ENCODE data around the gene AQP9. TPM values are rescaled to one million over a fixed set of nuclear protein-coding genes. Genes with fewer than 3 reads are reported as not detected.
A peak's percentile ranks its signal among the peaks of the same experiment; 100 is the strongest.

The AQP9 gene
- total RNA-seq, 1 donor from 2014 or later = not detected

GRCh38 chr15:58227706-58228543, 89.7 kb downstream of the AQP9 start:
- Histone ChIP-seq H3K27me3 (ENCODE audit: insufficient read depth, low read length) (no peaks in the 10 kb centered on the region), H3K79me2 (ENCODE audit: insufficient read depth, low read length) (no peaks in the 10 kb centered on the region), H3K9ac (ENCODE audit: low read length) (peak overlapping the region; percentile 34), H3K27ac (ENCODE audit: low read depth, low read length) (peak overlapping the region; percentile 23), H4K20me1 (ENCODE audit: insufficient read depth, low read length) (no peaks in the 10 kb centered on the region), H3K9me3 (ENCODE audit: insufficient read depth, low read depth, low read length) (no peaks in the 10 kb centered on the region), H3K4me1 (ENCODE audit: insufficient read depth, low read length) (peaks cover 19% of the 10 kb centered on the region), H3K4me3 (ENCODE audit: insufficient read depth, low read depth, low read length) (peak overlapping the region; percentile 23), H3K4me2 (ENCODE audit: low read length) (peak overlapping the region; percentile 60), H2AFZ (ENCODE audit: low read depth, low read length) (no peak overlapping the region), H3K36me3 (ENCODE audit: insufficient read depth, low read length) (no peaks in the 10 kb centered on the region)
- peak; percentile 44 for DNase-seq (ENCODE audit: low read depth)
- no peak overlapping the region for H3K4me3 Mint-ChIP-seq (ENCODE audit: unreplicated experiment)
- H3K9me3 Mint-ChIP-seq (ENCODE audit: unreplicated experiment) = no peaks in the 10 kb centered on the region
- no peaks in the 10 kb centered on the region for H3K27me3 Mint-ChIP-seq (ENCODE audit: low read depth, unreplicated experiment)
- H3K27ac Mint-ChIP-seq (ENCODE audit: unreplicated experiment) = peak overlapping the region; percentile 75
- TF ChIP-seq CTCF (IDR thresholded peaks at IDR 0.05; ENCODE audit: insufficient read depth, low read depth, low read length) = peak; percentile 92
- no peak for TF ChIP-seq EZH2 (IDR thresholded peaks at IDR 0.05; ENCODE audit: insufficient read depth, low read length)
- peaks cover 15% of the 10 kb centered on the region for H3K4me1 Mint-ChIP-seq (ENCODE audit: low read depth, unreplicated experiment)
- peak; percentile 93 for FAIRE-seq
- H3K36me3 Mint-ChIP-seq (ENCODE audit: low read depth, unreplicated experiment) = no peaks in the 10 kb centered on the region

GRCh38 chr15:58228718-58229117, 90.5 kb downstream of the AQP9 start:
- H3K4me2 ChIP-seq (ENCODE audit: low read length) = peak overlapping the region; percentile 60
- no peaks in the 10 kb centered on the region for H3K36me3 ChIP-seq (ENCODE audit: insufficient read depth, low read length)
- DNase-seq (ENCODE audit: low read depth) (peak; percentile 72), FAIRE-seq (peak; percentile 97)
- Mint-ChIP-seq H3K27ac (ENCODE audit: unreplicated experiment) (peak overlapping the region; percentile 75), H3K9me3 (ENCODE audit: unreplicated experiment) (no peaks in the 10 kb centered on the region), H3K36me3 (ENCODE audit: low read depth, unreplicated experiment) (no peaks in the 10 kb centered on the region), H3K4me1 (ENCODE audit: low read depth, unreplicated experiment) (peaks cover 15% of the 10 kb centered on the region), H3K4me3 (ENCODE audit: unreplicated experiment) (peak overlapping the region; percentile 58), H3K27me3 (ENCODE audit: low read depth, unreplicated experiment) (no peaks in the 10 kb centered on the region)
- H3K27me3 ChIP-seq (ENCODE audit: insufficient read depth, low read length) = no peaks in the 10 kb centered on the region
- H3K4me3 ChIP-seq (ENCODE audit: insufficient read depth, low read depth, low read length) = peak overlapping the region; percentile 23
- H3K79me2 ChIP-seq (ENCODE audit: insufficient read depth, low read length) = no peaks in the 10 kb centered on the region
- TF ChIP-seq CTCF (IDR thresholded peaks at IDR 0.05; ENCODE audit: insufficient read depth, low read depth, low read length) = no peak
- no peak for TF ChIP-seq EZH2 (IDR thresholded peaks at IDR 0.05; ENCODE audit: insufficient read depth, low read length)
- H4K20me1 ChIP-seq (ENCODE audit: insufficient read depth, low read length) = no peaks in the 10 kb centered on the region
- peak overlapping the region; percentile 34 for H3K9ac ChIP-seq (ENCODE audit: low read length)
- no peaks in the 10 kb centered on the region for H3K9me3 ChIP-seq (ENCODE audit: insufficient read depth, low read depth, low read length)
- peak overlapping the region; percentile 23 for H3K27ac ChIP-seq (ENCODE audit: low read depth, low read length)
- H3K4me1 ChIP-seq (ENCODE audit: insufficient read depth, low read length) = peaks cover 19% of the 10 kb centered on the region
- no peak overlapping the region for H2AFZ ChIP-seq (ENCODE audit: low read depth, low read length)

GRCh38 chr15:58229297-58229768, 91.2 kb downstream of the AQP9 start:
- DNase-seq (ENCODE audit: low read depth) (peak; percentile 24), FAIRE-seq (no peak)
- Mint-ChIP-seq H3K27ac (ENCODE audit: unreplicated experiment) (peak overlapping the region; percentile 30), H3K4me3 (ENCODE audit: unreplicated experiment) (peak overlapping the region; percentile 58), H3K36me3 (ENCODE audit: low read depth, unreplicated experiment) (no peaks in the 10 kb centered on the region), H3K27me3 (ENCODE audit: low read depth, unreplicated experiment) (no peaks in the 10 kb centered on the region), H3K9me3 (ENCODE audit: unreplicated experiment) (no peaks in the 10 kb centered on the region), H3K4me1 (ENCODE audit: low read depth, unreplicated experiment) (peaks cover 17% of the 10 kb centered on the region)
- Histone ChIP-seq H3K27me3 (ENCODE audit: insufficient read depth, low read length) (no peaks in the 10 kb centered on the region), H3K36me3 (ENCODE audit: insufficient read depth, low read length) (no peaks in the 10 kb centered on the region), H3K79me2 (ENCODE audit: insufficient read depth, low read length) (no peaks in the 10 kb centered on the region), H3K27ac (ENCODE audit: low read depth, low read length) (no peak overlapping the region), H2AFZ (ENCODE audit: low read depth, low read length) (peak overlapping the region; percentile 50), H3K4me1 (ENCODE audit: insufficient read depth, low read length) (peaks cover 21% of the 10 kb centered on the region), H3K9me3 (ENCODE audit: insufficient read depth, low read depth, low read length) (no peaks in the 10 kb centered on the region), H3K4me2 (ENCODE audit: low read length) (peak overlapping the region; percentile 60), H4K20me1 (ENCODE audit: insufficient read depth, low read length) (no peaks in the 10 kb centered on the region), H3K9ac (ENCODE audit: low read length) (no peak overlapping the region), H3K4me3 (ENCODE audit: insufficient read depth, low read depth, low read length) (no peak overlapping the region)
- TF ChIP-seq EZH2 (IDR thresholded peaks at IDR 0.05; ENCODE audit: insufficient read depth, low read length) (no peak), CTCF (IDR thresholded peaks at IDR 0.05; ENCODE audit: insufficient read depth, low read depth, low read length) (no peak)
